OCI-LY1 (cell line): ENCODE results near the gene PRKAG3.

Source experiments
- H2AFZ ChIP-seq: fragments of 200-600 bp; sonication (generic), shearing (Covaris generic); 2 replicates; pipeline ENCODE4 v1.6.0; 2014; ENCODE audit warnings: antibody characterized with exemption, mild to moderate bottlenecking, low read length
- H3F3A ChIP-seq: fragments of 200-600 bp; sonication (generic), shearing (Covaris generic); 2 replicates; pipeline ENCODE4 v1.6.0; 2014; ENCODE audit warnings: mild to moderate bottlenecking, antibody characterized with exemption, low read length, moderate library complexity; ENCODE audit not compliant: insufficient read depth
- H3K27ac ChIP-seq: fragments of 200-600 bp; sonication (generic); 2 replicates; pipeline ENCODE4 v1.5.1; 2014; ENCODE audit warnings: low read length, mixed run types, mild to moderate bottlenecking, low read depth; ENCODE audit not compliant: poor library complexity, severe bottlenecking
- H3K27me3 ChIP-seq: fragments of 200-600 bp; sonication (generic); 2 replicates; pipeline ENCODE4 v1.6.0; 2014; ENCODE audit warnings: antibody characterized with exemption, mild to moderate bottlenecking, low read length, moderate library complexity; ENCODE audit not compliant: insufficient read depth
- H3K36me3 ChIP-seq: fragments of 200-600 bp; sonication (generic); 2 replicates; pipeline ENCODE4 v1.6.1; 2014; ENCODE audit warnings: mild to moderate bottlenecking, antibody characterized with exemption, low read length, moderate library complexity, mixed read lengths; ENCODE audit not compliant: insufficient read depth
- H3K4me1 ChIP-seq: fragments of 200-600 bp; sonication (generic); 2 replicates; pipeline ENCODE4 v1.5.1; 2014; ENCODE audit warnings: mild to moderate bottlenecking, low read length, moderate library complexity; ENCODE audit not compliant: insufficient read depth, severe bottlenecking
- H3K4me2 ChIP-seq: fragments of 200-600 bp; sonication (generic), shearing (Covaris generic); 2 replicates; pipeline ENCODE4 v1.6.1; 2014; ENCODE audit warnings: low read length
- H3K4me3 ChIP-seq: fragments of 200-600 bp; sonication (generic); 2 replicates; pipeline ENCODE4 v1.5.1; 2014; ENCODE audit warnings: low read length, low read depth, mild to moderate bottlenecking, mixed read lengths; ENCODE audit not compliant: poor library complexity, severe bottlenecking
- H3K79me2 ChIP-seq: fragments of 200-600 bp; shearing (Covaris generic); 2 replicates; pipeline ENCODE4 v1.6.1; 2016; ENCODE audit warnings: mixed run types, low read length, mixed read lengths; ENCODE audit not compliant: insufficient read depth
- H3K9ac ChIP-seq: fragments of 200-600 bp; sonication (generic), shearing (Covaris generic); 2 replicates; pipeline ENCODE4 v1.6.1; 2014; ENCODE audit warnings: mild to moderate bottlenecking, low read length, mixed read lengths
- H3K9me2 ChIP-seq: fragments of 200-600 bp; sonication (generic), shearing (Covaris generic); 2 replicates; pipeline ENCODE4 v1.6.1; 2014; ENCODE audit warnings: low read depth, mild to moderate bottlenecking, low read length, mixed read lengths
- H3K9me3 ChIP-seq: fragments of 200-600 bp; shearing (Covaris generic); 2 replicates; pipeline ENCODE4 v1.6.1; 2014; ENCODE audit warnings: low read length, mixed read lengths
- H4K20me1 ChIP-seq: fragments of 200-600 bp; sonication (generic), shearing (Covaris generic); 2 replicates; pipeline ENCODE4 v1.6.0; 2016; ENCODE audit warnings: mild to moderate bottlenecking, low read length; ENCODE audit not compliant: insufficient read depth
- CTCF ChIP-seq: fragments of 200-600 bp; sonication (generic), shearing (Covaris generic); IDR thresholded peaks from 2 replicates; pipeline ENCODE4 v1.5.1; 2017; ENCODE audit warnings: mild to moderate bottlenecking, antibody characterized with exemption, low read length, moderate library complexity, mixed read lengths
- EZH2 ChIP-seq: fragments of 200-600 bp; sonication (generic), shearing (Covaris generic); IDR thresholded peaks from 2 replicates; pipeline ENCODE4 v1.8.0; 2017; ENCODE audit warnings: borderline replicate concordance, mixed run types, mild to moderate bottlenecking, antibody characterized with exemption, low read length, moderate library complexity, mixed read lengths

The PRKAG3 gene

GRCh38 chr2:218792433-218792832 lies 39.2 kb downstream of the PRKAG3 start:
- TF ChIP-seq CTCF (no peak), EZH2 (no peak)
- Histone ChIP-seq H3F3A (no peaks in the 10 kb centered on the region), H3K4me3 (no peak overlapping the region), H4K20me1 (no peaks in the 10 kb centered on the region), H3K9me3 (no peaks in the 10 kb centered on the region), H3K9ac (no peak overlapping the region), H3K4me1 (no peaks in the 10 kb centered on the region), H3K4me2 (no peak overlapping the region), H3K36me3 (no peaks in the 10 kb centered on the region), H3K9me2 (no peaks in the 10 kb centered on the region), H2AFZ (no peak overlapping the region), H3K79me2 (no peaks in the 10 kb centered on the region), H3K27ac (no peak overlapping the region), H3K27me3 (no peaks in the 10 kb centered on the region)

DNA sequence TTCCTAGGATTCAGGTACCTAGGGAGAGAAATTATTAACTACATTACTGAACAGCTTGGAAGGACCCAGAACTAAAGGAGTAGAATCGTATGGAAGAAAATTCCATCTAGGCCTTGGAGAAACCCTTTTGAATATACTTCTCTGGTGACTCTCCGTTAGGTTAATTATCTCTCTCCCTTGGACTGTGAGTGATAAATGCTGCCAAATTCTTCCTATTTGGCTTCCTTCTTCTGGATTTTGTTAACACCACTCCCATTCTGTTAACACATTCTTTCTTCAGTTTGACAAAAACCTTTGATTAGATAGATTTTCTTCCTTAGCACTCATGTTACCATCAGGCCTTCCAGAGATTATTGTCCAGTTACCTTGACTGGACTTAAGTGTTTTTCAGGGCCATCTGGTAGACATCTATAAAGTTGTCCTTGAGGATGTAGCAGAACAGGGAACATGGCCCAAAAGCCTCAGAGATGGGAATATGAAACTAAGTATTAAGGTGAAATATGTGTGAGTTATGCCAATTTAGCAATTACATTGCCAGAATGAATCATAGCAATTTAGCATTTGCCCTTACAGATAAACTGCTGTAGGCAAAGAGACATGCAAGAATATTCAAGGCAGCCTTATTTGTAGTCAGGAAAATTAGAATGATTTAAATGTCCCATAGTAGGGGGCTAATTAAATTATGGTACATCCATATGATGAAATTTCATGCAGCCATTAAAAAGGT lies 42.9 kb downstream of the PRKAG3 start:
- Histone ChIP-seq H3K9ac (no peak overlapping the region), H3K36me3 (no peaks in the 10 kb centered on the region), H3K4me2 (no peak overlapping the region), H2AFZ (no peak overlapping the region), H3K9me3 (no peaks in the 10 kb centered on the region), H3K27me3 (no peaks in the 10 kb centered on the region), H3K79me2 (no peaks in the 10 kb centered on the region), H3K27ac (no peak overlapping the region), H4K20me1 (no peaks in the 10 kb centered on the region), H3K9me2 (no peaks in the 10 kb centered on the region), H3K4me3 (no peak overlapping the region), H3K4me1 (no peaks in the 10 kb centered on the region), H3F3A (no peaks in the 10 kb centered on the region)
- no peak for TF ChIP-seq CTCF
- no peak for TF ChIP-seq EZH2

DNA sequence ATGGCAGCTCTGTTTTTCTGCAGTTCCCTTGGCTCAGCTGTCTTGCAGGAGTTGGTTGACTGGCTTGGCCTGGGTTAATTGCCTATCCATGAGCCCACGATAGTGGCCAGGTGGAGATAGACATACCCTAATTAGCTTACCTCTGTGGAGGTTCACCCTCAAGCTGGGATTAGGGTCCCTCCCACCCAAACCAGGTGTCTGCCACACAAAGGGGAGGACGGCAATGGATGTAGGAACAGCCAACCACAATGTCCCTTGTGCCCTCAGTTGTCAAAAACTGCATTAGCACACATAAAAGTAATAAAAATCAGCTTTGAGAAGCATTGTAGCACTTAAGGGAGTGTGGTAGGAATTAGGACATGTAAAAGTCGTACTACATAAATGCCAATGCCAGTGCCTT lies 45.5 kb downstream of the PRKAG3 start:
- H3K9me3 ChIP-seq: no peaks in the 10 kb centered on the region
- H3K9ac ChIP-seq: no peak overlapping the region
- no peaks in the 10 kb centered on the region for H3F3A ChIP-seq
- H3K36me3 ChIP-seq: no peaks in the 10 kb centered on the region
- no peak for TF ChIP-seq CTCF
- no peak for TF ChIP-seq EZH2
- H3K4me3 ChIP-seq: no peak overlapping the region
- H3K4me1 ChIP-seq: no peaks in the 10 kb centered on the region
- no peak overlapping the region for H3K27ac ChIP-seq
- no peak overlapping the region for H3K4me2 ChIP-seq
- no peaks in the 10 kb centered on the region for H3K9me2 ChIP-seq
- no peaks in the 10 kb centered on the region for H4K20me1 ChIP-seq
- no peak overlapping the region for H2AFZ ChIP-seq
- no peaks in the 10 kb centered on the region; the same call in 1 of the 2 replicates for H3K27me3 ChIP-seq
- H3K79me2 ChIP-seq: no peaks in the 10 kb centered on the region
